ENCODE data around the gene WDR45B.
"Not testable (repeated sequence)": the region's sequence is repeated elsewhere in the genome, so short reads cannot be mapped to it uniquely, and the experiment has no call there.

GRCh38 chr17:82585935-82586575 lies 62.2 kb downstream of the WDR45B start:
- TF ChIP-seq, protein P1, sequence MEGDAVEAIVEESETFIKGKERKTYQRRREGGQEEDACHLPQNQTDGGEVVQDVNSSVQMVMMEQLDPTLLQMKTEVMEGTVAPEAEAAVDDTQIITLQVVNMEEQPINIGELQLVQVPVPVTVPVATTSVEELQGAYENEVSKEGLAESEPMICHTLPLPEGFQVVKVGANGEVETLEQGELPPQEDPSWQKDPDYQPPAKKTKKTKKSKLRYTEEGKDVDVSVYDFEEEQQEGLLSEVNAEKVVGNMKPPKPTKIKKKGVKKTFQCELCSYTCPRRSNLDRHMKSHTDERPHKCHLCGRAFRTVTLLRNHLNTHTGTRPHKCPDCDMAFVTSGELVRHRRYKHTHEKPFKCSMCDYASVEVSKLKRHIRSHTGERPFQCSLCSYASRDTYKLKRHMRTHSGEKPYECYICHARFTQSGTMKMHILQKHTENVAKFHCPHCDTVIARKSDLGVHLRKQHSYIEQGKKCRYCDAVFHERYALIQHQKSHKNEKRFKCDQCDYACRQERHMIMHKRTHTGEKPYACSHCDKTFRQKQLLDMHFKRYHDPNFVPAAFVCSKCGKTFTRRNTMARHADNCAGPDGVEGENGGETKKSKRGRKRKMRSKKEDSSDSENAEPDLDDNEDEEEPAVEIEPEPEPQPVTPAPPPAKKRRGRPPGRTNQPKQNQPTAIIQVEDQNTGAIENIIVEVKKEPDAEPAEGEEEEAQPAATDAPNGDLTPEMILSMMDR (IDR thresholded peaks at IDR 0.05; ENCODE audit: poor library complexity, severe bottlenecking), result not testable (repeated sequence)
- TF ChIP-seq EZH2 (IDR thresholded peaks at IDR 0.05; ENCODE audit: borderline replicate concordance, insufficient read depth, low read length, poor library complexity, severe bottlenecking), result not testable (repeated sequence)
